Measurements from ENCODE around the gene ELL2.

- TF ChIP-seq NR1H2 (CRISPR knock-in tag; IDR thresholded peaks at IDR 0.05) (no peak), SMARCC2 (IDR thresholded peaks at IDR 0.05; ENCODE audit: low read depth) (no peak), ZNF280B (CRISPR knock-in tag; IDR thresholded peaks at IDR 0.05) (no peak), ZNF263 (CRISPR knock-in tag; IDR thresholded peaks at IDR 0.05; ENCODE audit: borderline replicate concordance) (no peak), MTA1 (IDR thresholded peaks at IDR 0.05; ENCODE audit: borderline replicate concordance) (no peak), USF2 (CRISPR knock-in tag; IDR thresholded peaks at IDR 0.05) (no peak), ZBTB34 (CRISPR knock-in tag; IDR thresholded peaks at IDR 0.05) (no peak), MAFG (tag; conservative IDR thresholded peaks at IDR 0.05) (no peak)
Observed at GRCh38 chr5:95862671-95863382, 98.8 kb downstream of the ELL2 start.

Data from K562 (cell line).